Upper lobe of left lung (tissue), 4 donors: ENCODE measurements around the gene PPP1R2B.

Experiments
- CTCF ChIP-seq, 6 experiments: fragments of 450-650 bp in 4 of 6; fragments of 200-600 bp in 2 of 6; sonication (generic) in 2 of 6; IDR thresholded peaks; one replicate each; pipeline ENCODE4 v1.5.1; 2016 to 2019; ENCODE audit warnings: antibody characterized with exemption in 6 of 6
- EP300 ChIP-seq, 4 donors: sonication (generic); formaldehyde crosslinking; IDR thresholded peaks; one replicate each; pipeline ENCODE4 v1.5.1; 2017; ENCODE audit warnings: antibody characterized with exemption in 4 of 4, control low read depth in 2 of 4

- TF ChIP-seq CTCF (IDR thresholded peaks at IDR 0.05) (no peak), EP300 (IDR thresholded peaks at IDR 0.05) (no peak)
These were observed 42.1 kb downstream of the PPP1R2B start for GRCh38 chr5:156892223-156892622.
